Prostate gland (tissue), 2 donors: Measurements from ENCODE around the gene CSTPP1. TPM values are rescaled to one million over a fixed set of nuclear protein-coding genes. Genes with fewer than 3 reads are reported as not detected.

Source experiments
- DNase-seq: peaks from one replicate; pipeline ENCODE4 v3.0.0-alpha.2; 2019; ENCODE audit warnings: low spot score
- H3K27ac ChIP-seq, 2 donors: fragments of 200-600 bp; sonication (generic); 2 replicates each; pipeline ENCODE4 v1.5.1; 2017 to 2019
- H3K27me3 ChIP-seq: fragments of 200-600 bp; sonication (generic); replicated peaks from 2 replicates; pipeline ENCODE4 v1.5.1; 2019; ENCODE audit not compliant: insufficient read depth
- H3K36me3 ChIP-seq, 2 donors: fragments of 200-600 bp; sonication (generic); 1 replicate in 1 of 2; 2 replicates in 1 of 2; pipeline versions ENCODE4 v1.5.1 to v1.8.1; 2017 to 2019
- H3K4me1 ChIP-seq: fragments of 200-600 bp; sonication (generic); replicated peaks from 2 replicates; pipeline ENCODE4 v1.5.1; 2019
- H3K4me3 ChIP-seq, 2 donors: fragments of 200-600 bp; sonication (generic); 2 replicates each; pipeline ENCODE4 v1.5.1; 2017 to 2019
- H3K9me3 ChIP-seq: fragments of 200-600 bp; sonication (generic); 2 replicates; pipeline ENCODE4 v1.5.1; 2017
- POLR2A ChIP-seq: fragments of 450-650 bp; IDR thresholded peaks from one replicate; pipeline ENCODE4 v1.6.1; 2016; ENCODE audit warnings: antibody characterized with exemption, mild to moderate bottlenecking
- POLR2AphosphoS5 ChIP-seq: sonication (generic); formaldehyde crosslinking; IDR thresholded peaks from one replicate; pipeline ENCODE4 v1.6.1; 2017; ENCODE audit warnings: antibody characterized with exemption
- WGBS: methylation state at CpG from one replicate; pipeline ENCODE4 v1.1.5; 2018; 5-methylcytosine and 5-hydroxymethylcytosine counted together
- intact Hi-C: fragments of 100-400 bp; cut with DNase I; formaldehyde crosslinking; loops from one replicate; pipeline ENCODE4 v1.14.2; 2022
- total RNA-seq, 2 donors: library from RNA; depleted of rRNA; stranded (reverse); fragments of >200 nt; gene quantifications; one replicate each; pipeline ENCODE4 v1.1.0, GENCODE V29; 2016
- TF ChIP-seq, protein P1 (sequence below), 4 experiments: fragments of 200-600 bp in 2 of 4; fragments of 450-650 bp in 2 of 4; sonication (generic) in 2 of 4; IDR thresholded peaks; 1 replicate in 3 of 4; 2 replicates in 1 of 4; pipeline ENCODE4 v1.5.1; 2016 to 2019; ENCODE audit warnings: antibody characterized with exemption in 4 of 4, mild to moderate bottlenecking in 2 of 4, moderate library complexity in 2 of 4

Gene CSTPP1
- total RNA-seq, 2 donors from 2014 or later = 28.5 to 47.0 TPM

DNA sequence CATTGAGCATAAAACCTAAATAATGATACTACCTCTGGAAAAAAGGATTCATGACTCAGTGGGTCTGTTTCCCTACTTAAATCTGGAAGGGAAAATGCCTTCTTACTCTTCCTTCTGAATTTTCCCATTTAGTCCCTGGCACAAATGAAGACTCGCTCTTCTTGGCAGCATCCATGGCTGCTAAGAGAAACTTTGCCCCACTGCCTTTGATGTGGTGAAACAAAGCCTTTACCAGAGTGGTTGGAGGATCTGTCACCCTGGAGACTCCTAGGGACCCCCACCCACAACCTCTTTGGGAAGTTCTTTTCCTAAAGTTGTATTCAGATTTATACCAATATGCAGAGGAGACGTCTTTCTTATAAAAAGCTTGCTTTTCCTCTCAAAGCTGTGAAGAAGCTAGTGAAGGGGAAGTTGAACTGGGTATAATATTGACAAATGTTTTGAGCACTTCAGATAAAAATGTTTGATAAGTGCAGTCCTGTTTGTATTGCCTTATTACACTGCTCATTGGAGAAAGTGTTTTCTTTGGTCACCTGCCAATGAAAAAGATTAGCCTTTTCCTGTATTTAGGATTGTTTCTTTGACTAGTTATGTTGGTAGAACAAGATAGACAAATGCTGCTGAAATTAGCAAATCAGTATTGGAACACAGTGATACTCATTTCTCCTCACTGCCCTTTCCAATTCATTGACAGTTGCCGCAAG is 162.8 kb downstream of the CSTPP1 start:
- H3K27me3 ChIP-seq = no peaks in the 10 kb centered on the region
- no peak overlapping the region for H3K4me3 ChIP-seq
- no peak overlapping the region for H3K27ac ChIP-seq
- WGBS = 52% methylated on average over 3 of the region's 3 CpGs
- no peaks in the 10 kb centered on the region for H3K9me3 ChIP-seq
- DNase-seq = no peak
- intact Hi-C loops = no loop called here
- no peaks in the 10 kb centered on the region for H3K36me3 ChIP-seq
- TF ChIP-seq, protein P1, sequence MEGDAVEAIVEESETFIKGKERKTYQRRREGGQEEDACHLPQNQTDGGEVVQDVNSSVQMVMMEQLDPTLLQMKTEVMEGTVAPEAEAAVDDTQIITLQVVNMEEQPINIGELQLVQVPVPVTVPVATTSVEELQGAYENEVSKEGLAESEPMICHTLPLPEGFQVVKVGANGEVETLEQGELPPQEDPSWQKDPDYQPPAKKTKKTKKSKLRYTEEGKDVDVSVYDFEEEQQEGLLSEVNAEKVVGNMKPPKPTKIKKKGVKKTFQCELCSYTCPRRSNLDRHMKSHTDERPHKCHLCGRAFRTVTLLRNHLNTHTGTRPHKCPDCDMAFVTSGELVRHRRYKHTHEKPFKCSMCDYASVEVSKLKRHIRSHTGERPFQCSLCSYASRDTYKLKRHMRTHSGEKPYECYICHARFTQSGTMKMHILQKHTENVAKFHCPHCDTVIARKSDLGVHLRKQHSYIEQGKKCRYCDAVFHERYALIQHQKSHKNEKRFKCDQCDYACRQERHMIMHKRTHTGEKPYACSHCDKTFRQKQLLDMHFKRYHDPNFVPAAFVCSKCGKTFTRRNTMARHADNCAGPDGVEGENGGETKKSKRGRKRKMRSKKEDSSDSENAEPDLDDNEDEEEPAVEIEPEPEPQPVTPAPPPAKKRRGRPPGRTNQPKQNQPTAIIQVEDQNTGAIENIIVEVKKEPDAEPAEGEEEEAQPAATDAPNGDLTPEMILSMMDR (IDR thresholded peaks at IDR 0.05) = no peak
- no peak for TF ChIP-seq POLR2A
- TF ChIP-seq POLR2AphosphoS5 = no peak
- no peaks in the 10 kb centered on the region for H3K4me1 ChIP-seq

DNA sequence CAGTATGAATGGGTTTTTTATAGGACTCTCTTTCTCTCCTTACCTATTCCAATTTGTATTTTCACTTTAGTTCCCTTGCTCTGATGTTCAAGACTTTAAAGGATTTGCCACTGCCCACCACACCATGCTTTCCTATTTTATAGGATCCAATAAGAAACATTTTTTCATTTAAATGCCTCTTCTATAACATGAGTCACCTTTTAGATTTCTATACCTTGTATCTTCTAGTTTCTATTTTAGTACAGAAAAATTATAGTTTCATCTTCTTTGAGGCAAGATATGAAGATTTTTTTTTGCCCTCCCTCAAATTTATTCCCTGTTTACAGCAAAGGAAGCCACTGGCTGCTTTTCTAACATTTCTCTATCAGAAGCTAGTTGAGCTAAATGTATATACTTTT is 163.4 kb downstream of the CSTPP1 start:
- Histone ChIP-seq H3K4me1 (no peaks in the 10 kb centered on the region), H3K9me3 (no peaks in the 10 kb centered on the region), H3K36me3 (no peaks in the 10 kb centered on the region), H3K4me3 (no peak overlapping the region), H3K27me3 (no peaks in the 10 kb centered on the region), H3K27ac (no peak overlapping the region)
- intact Hi-C loops = no loop called here
- no peak for DNase-seq
- no peak for TF ChIP-seq POLR2AphosphoS5
- TF ChIP-seq POLR2A = no peak
- TF ChIP-seq, protein P1 (IDR thresholded peaks at IDR 0.05) = no peak

- Histone ChIP-seq H3K27me3 (no peaks in the 10 kb centered on the region), H3K27ac (no peak overlapping the region), H3K9me3 (no peaks in the 10 kb centered on the region), H3K4me3 (no peak overlapping the region), H3K4me1 (no peaks in the 10 kb centered on the region), H3K36me3 (no peaks in the 10 kb centered on the region)
- intact Hi-C loops = no loop called here
- DNase-seq = no peak
- TF ChIP-seq, protein P1 (IDR thresholded peaks at IDR 0.05) = no peak
- TF ChIP-seq POLR2AphosphoS5 (no peak), POLR2A (no peak)
- WGBS = 77% methylated on average over 3 of the region's 3 CpGs
Measured at GRCh38 chr11:47101406-47101805, 164.8 kb downstream of the CSTPP1 start.

DNA sequence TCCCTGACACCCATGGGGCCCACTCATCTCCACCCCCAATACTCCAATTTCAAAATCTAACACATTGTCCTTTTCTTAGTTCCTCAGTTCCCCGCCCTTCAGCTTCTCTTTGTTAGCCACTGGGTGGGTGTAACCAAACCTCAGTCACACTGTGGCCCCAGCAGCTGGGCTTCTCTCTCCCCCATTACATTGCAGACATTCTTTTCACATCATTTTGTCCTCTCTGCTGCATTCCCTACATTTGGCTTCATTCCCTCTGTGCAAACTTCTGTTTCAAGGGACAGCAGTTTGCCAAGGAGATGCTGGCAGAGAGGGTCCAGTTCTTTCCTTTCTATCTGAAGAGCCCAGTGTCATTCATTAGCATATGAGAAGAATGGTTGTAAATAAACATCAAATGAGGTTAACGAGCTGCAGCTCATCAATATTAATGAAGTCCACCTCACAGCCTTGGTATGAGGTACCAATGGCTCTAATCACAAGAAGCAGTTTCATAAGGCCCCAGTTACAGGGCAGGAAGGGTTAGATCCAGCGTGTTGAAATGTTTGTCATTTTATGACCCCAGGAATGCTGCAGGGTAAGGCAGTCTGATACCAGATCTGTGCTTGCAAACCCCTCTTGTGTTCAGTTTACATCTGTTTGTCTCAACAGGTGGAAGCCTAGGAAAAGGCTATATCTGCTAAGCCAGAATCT is 167.8 kb downstream of the CSTPP1 start:
- intact Hi-C loops = no loop called here
- no peak for DNase-seq
- no peaks in the 10 kb centered on the region for H3K9me3 ChIP-seq
- 67% methylated on average over 3 of the region's 3 CpGs for WGBS
- no peaks in the 10 kb centered on the region for H3K27me3 ChIP-seq
- no peaks in the 10 kb centered on the region for H3K36me3 ChIP-seq
- H3K4me3 ChIP-seq = no peak overlapping the region
- H3K4me1 ChIP-seq = no peaks in the 10 kb centered on the region
- no peak for TF ChIP-seq POLR2A
- TF ChIP-seq, protein P1 (IDR thresholded peaks at IDR 0.05) = no peak
- TF ChIP-seq POLR2AphosphoS5 = no peak
- no peak overlapping the region for H3K27ac ChIP-seq

GRCh38 chr11:47105541-47105940 is 169.0 kb downstream of the CSTPP1 start:
- intact Hi-C loops = no loop called here
- no peak overlapping the region for H3K27ac ChIP-seq

More at GRCh38 chr11:47105541-47105940, 169.0 kb downstream of the CSTPP1 start:
- Histone ChIP-seq H3K4me3 (no peak overlapping the region), H3K36me3 (no peaks in the 10 kb centered on the region), H3K4me1 (no peaks in the 10 kb centered on the region), H3K27me3 (no peaks in the 10 kb centered on the region), H3K9me3 (no peaks in the 10 kb centered on the region)
- DNase-seq = no peak
- 92% methylated on average over 2 of the region's 2 CpGs for WGBS
- no peak for TF ChIP-seq POLR2AphosphoS5
- no peak for TF ChIP-seq POLR2A
- TF ChIP-seq, protein P1 (IDR thresholded peaks at IDR 0.05) = no peak
